ENCODE results near the gene UNC13C. TPM values are rescaled to one million over a fixed set of nuclear protein-coding genes. Genes with fewer than 3 reads are reported as not detected.

The UNC13C gene
- total and polyA plus RNA-seq, 2 of the 13 experiments (the other 11 are each of a cell fraction or from before 2014, with no cell fraction given), result 0.04 TPM; not detected in 1

DNA sequence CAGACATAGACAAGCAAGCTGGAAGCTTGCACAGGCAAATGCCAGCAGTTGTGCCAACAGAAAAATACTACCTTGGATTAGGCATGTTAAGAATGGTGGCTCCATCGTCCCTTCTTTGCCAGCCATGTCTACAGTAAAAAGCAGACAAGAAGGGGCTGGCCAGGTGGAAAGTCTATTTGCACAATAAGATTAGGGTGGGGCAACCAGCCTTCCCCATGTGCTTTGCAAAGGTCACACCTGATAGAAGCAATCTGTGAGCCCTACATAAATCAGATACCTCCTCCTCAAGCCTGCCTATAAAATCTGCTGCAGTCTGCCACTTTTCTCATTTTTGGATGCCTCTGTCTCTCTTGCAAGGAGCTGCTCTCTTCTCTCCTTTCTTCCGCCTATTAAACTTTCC lies 662.6 kb downstream of the UNC13C start:
- in situ Hi-C loops (cut with HindIII; ENCODE audit: extremely low pct_ligation_motif_present, low pct_unique_long_range_greater_than_20kb), result no loop called here
- ATAC-seq (no peak), DNase-seq (ENCODE audit: low spot score) (no peak), FAIRE-seq (no peak)
- intact Hi-C loops (cut with micrococcal nuclease; ENCODE audit: unreplicated experiment), result no loop called here
- Histone ChIP-seq H4K20me1 (ENCODE audit: insufficient read depth, low read length) (no peaks in the 10 kb centered on the region), H2AFZ (ENCODE audit: low read length) (no peak overlapping the region), H3K79me2 (ENCODE audit: insufficient read depth, low read length) (no peaks in the 10 kb centered on the region), H3K27ac (ENCODE audit: extremely low read length, insufficient read depth, low read length) (no peak overlapping the region), H3K4me1 (ENCODE audit: insufficient read depth, low read length) (no peaks in the 10 kb centered on the region), H3K9ac (ENCODE audit: insufficient read depth, low read depth, low read length) (no peak overlapping the region), H3K27me3 (ENCODE audit: control insufficient read depth in 1 of 2, insufficient read depth in 2 of 2, low read length in 2 of 2) (no peaks in the 10 kb centered on the region), H3K9me3 (ENCODE audit: low read length) (peaks cover 30% of the 10 kb centered on the region), H3K36me3 (replicated peaks in 1 of 2; ENCODE audit: control insufficient read depth in 1 of 2, insufficient read depth in 2 of 2, low read length in 2 of 2) (no peaks in the 10 kb centered on the region), H3K4me2 (ENCODE audit: low read depth, low read length) (no peak overlapping the region), H3K4me3 (replicated peaks in 1 of 3; ENCODE audit: insufficient read depth in 1 of 3, low read depth in 2 of 3, low read length in 3 of 3) (no peak overlapping the region)
- TF ChIP-seq MXD3 (CRISPR knock-in tag; IDR thresholded peaks at IDR 0.05) (no peak), MAF1 (CRISPR knock-in tag; IDR thresholded peaks at IDR 0.05; ENCODE audit: borderline replicate concordance) (no peak), MEIS2 (CRISPR knock-in tag; IDR thresholded peaks at IDR 0.05) (no peak), ZNF232 (CRISPR knock-in tag; IDR thresholded peaks at IDR 0.05; ENCODE audit: borderline replicate concordance) (no peak), ZNF124 (CRISPR knock-in tag; IDR thresholded peaks at IDR 0.05) (no peak), GTF2F1 (IDR thresholded peaks at IDR 0.05; ENCODE audit: low read length) (no peak), ZNF597 (CRISPR knock-in tag; IDR thresholded peaks at IDR 0.05) (no peak), PAX8 (CRISPR knock-in tag; IDR thresholded peaks at IDR 0.05; ENCODE audit: borderline replicate concordance) (no peak), STAT5B (CRISPR knock-in tag; IDR thresholded peaks at IDR 0.05) (no peak), ZNF296 (CRISPR knock-in tag; conservative IDR thresholded peaks at IDR 0.05) (no peak), HNF4A (CRISPR knock-in tag; IDR thresholded peaks at IDR 0.05) (no peak), REST (IDR thresholded peaks at IDR 0.05; ENCODE audit: borderline replicate concordance in 1 of 2, low read depth in 1 of 2, low read length in 2 of 2) (no peak), STAT6 (CRISPR knock-in tag; IDR thresholded peaks at IDR 0.05; ENCODE audit: borderline replicate concordance) (no peak)
- ChIA-PET CTCF (ENCODE audit: low intra/inter-chr PET ratio, low total read pairs) (no interaction called here), POLR2A (no interaction called here)
- WGBS (ENCODE audit: low lambda C conversion rate), result 43% methylated on average over 2 of the region's 2 CpGs
- BruUV-seq (replicated peaks), result no TSS peak
